GM21381 (cell line): ENCODE results near the gene YES1.
A peak's percentile ranks its signal among the peaks of the same experiment; 100 is the strongest.

Source experiments
- ATAC-seq: cut with Tn5 transposase; IDR thresholded peaks from one replicate; pipeline ENCODE4 v1.9.1; 2021; ENCODE audit warnings: mild to moderate bottlenecking, moderate library complexity; ENCODE audit not compliant: unreplicated experiment

Gene YES1

DNA sequence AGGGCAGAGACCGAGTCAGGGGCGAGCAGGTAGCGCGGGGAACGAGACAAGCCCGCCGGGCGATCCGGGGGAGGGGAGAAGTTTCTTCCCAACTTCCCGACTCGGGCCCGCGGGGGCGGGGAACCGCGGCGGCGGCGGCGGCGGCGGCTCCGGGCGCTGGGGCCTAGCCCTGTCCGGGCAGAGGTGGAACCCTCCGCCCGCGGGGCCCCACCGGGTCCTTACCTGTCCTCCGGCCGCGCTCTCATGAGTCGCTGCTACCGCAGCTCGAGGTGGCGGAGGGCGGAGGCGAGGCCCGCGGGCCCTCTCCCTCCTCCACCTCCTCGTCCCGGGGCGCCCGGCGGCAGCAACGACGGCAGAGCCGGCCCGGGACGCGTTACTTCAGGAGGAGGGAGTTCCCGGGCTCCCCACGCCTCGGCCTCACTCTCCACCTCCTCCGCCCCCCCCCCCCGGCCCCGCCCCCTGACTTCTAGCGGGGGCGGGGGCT, at the start of gene YES1:
YES1 (minus strand) TSS at position 351 of the 484 bp plus-strand sequence. CDS start 55,415 bp downstream, outside the sequence.
- ATAC-seq = peak; percentile 52

DNA sequence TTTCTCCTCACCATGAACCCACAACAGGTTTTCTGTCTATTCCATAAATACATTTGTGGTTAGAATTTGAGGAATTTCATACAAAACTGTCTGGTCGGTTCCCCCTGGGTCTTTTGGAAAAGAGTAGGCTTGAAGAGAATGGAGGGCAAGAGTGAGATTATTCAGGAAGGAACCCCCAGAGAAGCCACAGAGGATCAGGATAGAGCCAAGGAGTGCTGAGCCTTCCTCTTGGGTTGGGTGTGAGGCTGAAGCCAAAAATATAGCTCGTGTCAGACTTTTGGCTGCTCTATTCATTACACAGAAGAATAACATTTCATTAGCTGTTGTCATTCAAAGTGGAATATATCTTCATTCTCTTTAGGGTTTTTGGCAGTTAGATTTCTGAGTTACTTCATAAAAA, 45.9 kb upstream of the YES1 start:
- no peak for ATAC-seq

DNA sequence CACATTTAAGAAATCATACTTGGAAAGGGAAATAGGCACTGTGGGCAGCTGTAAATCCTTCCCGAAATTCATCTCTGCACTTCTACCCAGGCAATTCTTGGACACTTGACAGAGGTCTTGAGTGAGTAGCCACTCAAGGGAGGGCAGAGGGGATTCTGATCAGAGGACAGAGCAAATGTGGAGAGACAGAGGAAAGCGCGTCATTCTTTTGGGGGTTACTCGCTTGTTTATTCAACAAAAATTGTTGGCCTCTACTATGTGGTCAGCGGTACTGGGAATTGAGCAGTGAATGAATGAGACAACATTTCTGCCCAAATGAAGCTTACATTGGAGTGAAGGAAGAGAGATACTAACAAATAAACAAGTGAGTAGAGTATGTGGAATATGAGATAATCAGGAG, 41.4 kb upstream of the YES1 start:
- no peak for ATAC-seq

DNA sequence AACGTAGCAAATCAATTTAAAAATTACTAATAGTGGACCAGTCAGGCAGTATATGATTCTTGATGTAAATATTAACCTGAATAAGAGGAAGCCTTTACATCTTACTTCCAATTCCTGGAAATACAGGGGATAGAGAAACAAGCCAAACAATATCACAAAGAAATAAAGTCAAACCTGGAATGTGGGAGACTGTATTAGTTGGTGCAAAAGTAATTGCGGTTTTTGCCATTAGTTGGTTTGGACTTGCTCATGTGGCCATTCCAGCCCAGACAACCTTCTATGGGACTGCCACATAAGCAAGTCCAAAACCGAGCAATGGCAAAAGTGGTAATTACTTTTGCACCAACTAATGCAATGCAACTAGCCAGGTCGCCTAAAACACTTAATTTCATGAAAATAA, 38.9 kb upstream of the YES1 start:
- no peak for ATAC-seq

GRCh38 chr18:849021-849420, 37.0 kb upstream of the YES1 start:
- no peak for ATAC-seq

GRCh38 chr18:848062-848861, 36.2 kb upstream of the YES1 start:
- ATAC-seq = no peak

- no peak for ATAC-seq
Observed at GRCh38 chr18:845152-845819, 33.2 kb upstream of the YES1 start.

- ATAC-seq = no peak
Observed at GRCh38 chr18:841647-842370, 29.8 kb upstream of the YES1 start.

DNA sequence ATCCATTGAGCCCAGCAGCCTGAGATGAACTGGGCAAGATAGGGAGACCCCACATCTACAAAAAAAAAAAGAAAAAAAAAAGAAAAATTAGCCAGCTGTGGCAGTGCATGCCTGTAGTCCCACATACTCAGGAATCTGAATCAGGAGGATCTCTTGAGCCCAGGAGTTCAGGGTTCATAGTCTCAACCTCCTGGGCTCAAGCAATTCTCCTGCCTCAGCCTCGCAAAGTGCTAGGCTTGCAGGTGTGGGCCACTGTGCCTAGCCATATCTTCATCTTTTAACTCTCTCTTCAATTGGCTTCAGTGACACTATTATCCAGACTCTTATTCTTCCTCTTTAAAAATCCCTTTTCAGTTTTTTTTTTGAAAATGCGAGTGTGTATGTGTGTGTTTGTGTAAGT, 28.5 kb upstream of the YES1 start:
- ATAC-seq = no peak

GRCh38 chr18:840023-840408, 28.0 kb upstream of the YES1 start:
- no peak for ATAC-seq

GRCh38 chr18:839224-840022, 27.4 kb upstream of the YES1 start:
- peak; percentile 95 for ATAC-seq

DNA sequence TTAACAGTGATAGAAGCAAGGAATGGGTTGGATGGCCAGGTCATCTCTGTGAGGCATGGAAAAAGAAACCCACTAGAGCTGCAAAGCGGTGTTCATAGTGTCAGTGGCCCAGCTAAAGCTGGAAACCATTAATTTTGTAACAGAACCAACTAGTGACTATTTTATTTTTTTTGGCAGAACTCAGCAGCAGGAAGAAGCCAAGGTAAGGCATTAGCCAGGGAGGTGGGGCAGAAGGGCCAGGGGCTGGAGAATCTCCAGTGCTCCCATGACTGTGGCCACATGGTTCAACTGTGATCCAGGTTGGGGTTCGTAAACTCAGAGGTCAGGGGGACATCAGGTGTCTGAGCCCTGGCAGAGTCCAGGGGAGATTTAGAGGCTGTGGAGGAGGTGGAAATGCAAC, 25.9 kb upstream of the YES1 start:
- no peak for ATAC-seq

GRCh38 chr18:834082-834720, 22.2 kb upstream of the YES1 start:
- no peak for ATAC-seq

- no peak for ATAC-seq
Observed at GRCh38 chr18:833197-833596, 21.2 kb upstream of the YES1 start.

DNA sequence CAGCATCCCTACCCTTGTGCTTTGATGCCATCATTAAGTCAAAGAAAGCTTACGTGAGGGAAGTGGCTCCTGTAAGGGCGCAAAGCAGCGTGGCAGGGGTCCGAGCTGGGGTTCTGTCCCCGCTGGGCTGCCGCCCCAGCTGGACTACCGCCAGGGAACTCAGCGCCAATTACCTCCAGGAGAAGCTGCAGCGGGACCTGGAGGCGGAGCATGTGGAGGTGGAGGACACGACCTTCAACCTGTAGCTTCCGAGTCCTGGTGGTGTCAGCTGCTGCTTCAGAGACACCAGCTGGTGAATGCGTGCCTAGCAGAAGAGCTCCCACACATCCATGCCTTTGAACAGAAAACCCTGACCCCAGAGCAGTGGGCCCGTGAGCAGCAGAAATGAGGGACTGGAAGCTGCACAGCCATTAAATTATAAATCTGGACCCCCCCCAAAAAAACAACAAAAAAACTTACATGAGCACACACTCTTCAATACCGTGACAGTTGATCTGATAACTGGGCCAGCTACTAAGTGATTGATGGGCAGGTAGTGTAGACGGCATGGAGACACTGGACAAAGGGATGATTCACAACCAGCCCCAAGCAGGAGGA, 20.1 kb upstream of the YES1 start:
- ATAC-seq = no peak

GRCh38 chr18:830315-830901, 18.4 kb upstream of the YES1 start:
- ATAC-seq = peak; percentile 50

DNA sequence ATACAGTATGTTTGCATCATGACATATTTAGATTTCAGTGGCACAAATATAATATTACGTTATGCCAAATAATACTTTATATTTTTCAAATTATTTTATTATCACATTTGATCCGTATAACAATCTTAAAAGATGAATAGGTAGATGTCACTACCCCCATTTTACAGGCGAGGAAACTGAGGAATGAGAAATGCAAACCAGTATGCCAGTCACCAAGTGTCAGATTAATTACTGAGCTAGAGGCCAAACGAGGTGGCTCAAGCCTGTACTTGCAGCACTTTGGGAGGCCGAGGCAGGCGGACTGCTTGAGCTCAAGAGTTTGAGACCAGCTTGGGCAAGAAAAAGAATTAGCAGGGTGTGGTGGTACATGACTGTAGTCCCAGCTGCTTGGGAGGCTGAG, 17.4 kb upstream of the YES1 start:
- no peak for ATAC-seq

GRCh38 chr18:827093-827677, 15.1 kb upstream of the YES1 start:
- no peak for ATAC-seq

GRCh38 chr18:825891-826585, 14.0 kb upstream of the YES1 start:
- ATAC-seq = no peak
